ENCODE results near the gene TRPV5. TPM values are rescaled to one million over a fixed set of nuclear protein-coding genes. Genes with fewer than 3 reads are reported as not detected.

The TRPV5 gene
- total RNA-seq, 2 donors from 2014 or later = not detected

DNA sequence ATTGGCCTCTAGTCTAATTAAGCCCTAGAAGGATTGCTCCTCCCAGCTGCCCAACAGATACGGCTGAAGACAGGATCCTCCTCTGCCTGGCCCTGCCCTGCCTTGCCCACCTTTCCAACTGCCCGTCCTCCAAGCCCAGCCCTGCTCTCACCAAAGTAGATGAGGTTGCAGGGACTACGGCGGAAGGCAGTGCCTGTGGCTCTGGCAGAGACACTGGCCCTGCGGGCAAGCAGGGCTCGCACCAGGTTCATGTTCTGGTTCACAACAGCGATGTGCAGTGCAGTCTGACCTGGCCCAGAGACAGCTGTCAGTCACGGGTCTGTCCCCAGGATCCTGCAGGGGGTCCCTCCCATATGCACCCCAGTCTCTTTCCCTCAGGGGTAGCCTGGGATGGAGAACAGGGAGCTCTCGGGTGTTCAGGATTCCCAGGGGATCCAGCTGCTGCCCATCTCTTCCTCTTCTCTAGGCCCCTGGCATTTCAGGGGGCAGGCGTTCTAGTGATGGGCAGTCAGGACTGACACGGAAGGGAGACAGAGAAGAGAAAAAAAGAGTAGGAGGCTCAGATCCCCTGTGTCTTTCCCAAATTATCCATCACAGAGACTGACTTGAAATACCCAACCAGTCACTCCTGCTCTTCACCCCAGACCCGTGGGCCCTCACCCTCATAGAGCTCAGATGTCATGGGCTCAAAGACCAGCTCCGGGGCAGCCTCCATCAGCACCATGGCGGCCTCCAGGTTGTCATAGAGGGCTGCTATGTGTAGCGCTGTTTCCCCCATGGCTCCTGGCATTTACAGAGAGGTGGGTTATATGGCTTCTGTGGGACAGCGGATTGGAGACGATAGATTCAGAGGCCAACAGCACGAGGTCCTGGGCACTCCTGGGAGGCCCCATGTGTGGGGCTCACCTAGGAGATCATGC lies 56.3 kb downstream of the TRPV5 start:
- intact Hi-C loops (cut with DNase I, micrococcal nuclease) = no loop called here
- DNase-seq = peak in 1 of 2 donors; percentile 12
- ATAC-seq = no peak

DNA sequence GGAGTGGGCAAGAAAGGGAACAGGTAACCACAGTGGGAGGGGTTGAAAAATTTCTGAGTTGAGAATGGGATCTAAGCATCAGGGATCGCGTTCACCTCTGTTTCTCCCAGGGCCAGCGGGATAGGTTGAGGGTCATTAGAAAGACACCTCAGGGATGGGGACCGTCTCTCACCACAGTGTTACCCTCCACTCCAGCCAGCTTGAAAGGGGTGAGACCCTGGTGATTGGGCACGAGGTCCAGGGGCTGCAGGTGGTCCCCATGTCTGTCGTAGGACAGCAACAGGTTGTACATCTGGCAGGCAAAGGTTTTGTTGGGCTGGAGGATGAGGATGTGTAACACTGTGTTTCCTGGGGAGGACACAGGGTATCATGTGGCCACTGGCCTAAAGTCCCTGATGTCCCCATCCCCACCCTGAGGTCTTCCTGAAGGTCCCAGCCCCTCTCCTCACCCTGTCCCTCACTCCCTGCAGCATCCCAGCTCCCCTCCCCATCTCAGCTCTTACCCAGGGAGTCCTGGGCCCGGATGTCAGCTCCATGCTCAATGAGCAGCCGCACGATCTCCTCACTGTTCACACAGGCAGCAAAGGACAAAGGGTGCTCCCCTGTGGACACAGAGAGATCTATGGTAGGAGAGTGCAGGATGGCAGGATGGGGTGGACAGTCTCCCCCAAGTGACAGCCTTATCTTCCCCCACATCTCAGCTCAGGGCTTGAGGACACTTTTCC lies 57.1 kb downstream of the TRPV5 start:
- DNase-seq = peak in 1 of 2 donors; percentile 9
- intact Hi-C loops (cut with DNase I, micrococcal nuclease) = no loop called here

DNA sequence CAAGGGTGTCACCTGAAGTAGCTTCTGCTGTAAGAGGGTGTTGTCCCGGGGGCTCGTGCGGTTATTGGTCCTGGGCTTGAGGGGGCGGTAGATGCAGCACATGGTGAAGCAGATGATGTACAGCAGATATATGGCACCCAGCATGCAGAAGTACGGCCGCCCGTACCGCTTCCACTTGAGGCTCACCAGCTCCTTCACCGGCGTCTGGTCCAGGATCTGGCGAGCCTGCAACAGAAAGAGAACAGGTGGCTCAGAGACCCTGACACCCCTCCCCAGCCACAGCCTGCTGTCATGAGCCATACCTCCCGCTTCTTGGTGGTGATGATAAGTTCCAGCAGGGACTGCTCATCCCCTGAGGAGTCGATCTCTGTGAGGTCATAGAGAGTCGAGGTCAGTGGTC lies 58.1 kb downstream of the TRPV5 start:
- DNase-seq = no peak
- intact Hi-C loops (cut with DNase I, micrococcal nuclease) = no loop called here
- ATAC-seq = no peak

More for the DNA sequence above, 57.1 kb downstream of the TRPV5 start:
- ATAC-seq = no peak

DNA sequence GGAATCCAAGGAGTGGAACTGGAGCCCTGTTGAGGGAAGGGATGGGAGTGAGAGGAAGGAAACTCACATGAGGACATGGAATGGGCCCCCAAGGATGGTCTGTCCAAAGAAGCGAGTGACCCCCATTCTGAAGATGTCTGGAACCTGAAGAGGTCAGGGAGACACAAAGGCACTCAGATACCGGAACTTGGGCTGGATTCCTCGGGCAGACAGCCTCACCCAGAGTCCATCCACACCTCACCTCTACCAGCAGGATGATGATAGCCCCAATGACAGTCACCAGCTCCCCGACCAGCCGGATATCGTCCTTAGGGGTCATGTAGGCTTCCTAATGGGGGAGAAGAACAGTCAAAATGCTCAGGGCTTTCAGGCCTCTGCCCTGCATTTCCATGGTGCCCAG lies 58.7 kb downstream of the TRPV5 start:
- intact Hi-C loops (cut with DNase I, micrococcal nuclease) = no loop called here
- no peak for DNase-seq

DNA sequence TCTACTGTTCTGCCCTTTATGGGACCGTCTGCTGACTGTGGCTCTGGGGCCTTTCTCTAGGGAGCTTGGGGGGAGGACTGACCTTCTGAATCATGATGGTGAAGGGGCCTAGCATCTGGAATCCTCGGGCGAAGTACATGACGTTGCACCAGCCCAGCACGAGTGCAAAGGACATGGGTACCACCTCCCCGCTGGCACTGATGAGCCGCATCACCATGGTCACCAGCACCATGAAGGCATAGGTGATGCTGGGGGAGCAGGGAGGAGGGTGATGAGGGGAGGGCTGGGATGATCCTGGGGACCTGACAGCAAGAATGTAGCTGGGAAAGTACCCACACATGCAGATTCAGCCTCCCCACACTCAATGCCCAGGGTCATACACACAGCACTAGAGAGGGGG lies 59.1 kb downstream of the TRPV5 start:
- intact Hi-C loops (cut with DNase I, micrococcal nuclease) = no loop called here
- ATAC-seq = no peak

More for the DNA sequence above, 58.7 kb downstream of the TRPV5 start:
- ATAC-seq = no peak

DNA sequence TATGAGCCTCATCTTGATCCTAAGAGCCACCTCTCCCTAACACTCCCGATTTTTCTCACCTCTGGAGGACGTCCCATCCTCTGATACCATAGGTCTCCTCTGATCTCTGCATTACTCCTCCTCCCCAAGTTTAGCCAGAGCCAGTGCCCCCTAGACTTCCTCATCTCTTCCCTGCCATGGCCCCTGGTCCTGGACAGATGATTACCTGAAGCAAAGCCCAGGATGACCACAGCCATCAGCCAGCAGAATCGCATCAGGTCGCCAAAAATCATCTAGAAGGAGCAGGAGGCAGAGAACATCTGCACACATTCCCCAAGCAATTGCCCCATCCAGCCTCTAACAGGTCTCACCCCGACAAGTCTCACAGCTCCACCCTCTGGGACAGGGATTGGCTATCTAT lies 59.7 kb downstream of the TRPV5 start:
- DNase-seq (no peak), ATAC-seq (no peak)
- intact Hi-C loops (cut with DNase I, micrococcal nuclease) = no loop called here

More for the DNA sequence above, 59.1 kb downstream of the TRPV5 start:
- DNase-seq = no peak

DNA sequence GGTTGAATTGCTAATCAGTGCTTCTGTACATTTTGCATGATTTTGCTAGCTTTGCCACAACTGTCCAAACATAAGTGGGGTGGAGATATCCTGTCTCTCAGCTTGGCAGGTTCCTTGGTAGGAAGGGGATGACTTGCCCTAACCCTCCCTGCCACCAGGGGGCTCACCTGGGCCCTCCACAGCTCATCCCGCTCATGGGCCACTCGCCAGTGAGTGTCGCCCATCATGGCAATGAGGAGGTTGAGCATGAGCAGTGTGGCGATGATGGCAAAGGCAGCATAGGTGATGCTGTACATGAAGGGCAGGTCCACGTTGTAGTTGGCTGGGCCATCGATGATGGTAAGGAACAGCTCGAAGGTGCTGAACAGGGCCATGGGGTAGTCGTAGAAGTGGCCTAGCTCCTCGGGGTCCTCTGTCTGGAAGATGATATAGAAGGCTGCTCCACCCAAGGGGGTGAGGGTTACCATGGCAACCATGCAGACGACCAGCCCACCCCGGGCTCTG lies 60.2 kb downstream of the TRPV5 start:
- DNase-seq (no peak), ATAC-seq (no peak)
- intact Hi-C loops (cut with DNase I, micrococcal nuclease) = no loop called here

DNA sequence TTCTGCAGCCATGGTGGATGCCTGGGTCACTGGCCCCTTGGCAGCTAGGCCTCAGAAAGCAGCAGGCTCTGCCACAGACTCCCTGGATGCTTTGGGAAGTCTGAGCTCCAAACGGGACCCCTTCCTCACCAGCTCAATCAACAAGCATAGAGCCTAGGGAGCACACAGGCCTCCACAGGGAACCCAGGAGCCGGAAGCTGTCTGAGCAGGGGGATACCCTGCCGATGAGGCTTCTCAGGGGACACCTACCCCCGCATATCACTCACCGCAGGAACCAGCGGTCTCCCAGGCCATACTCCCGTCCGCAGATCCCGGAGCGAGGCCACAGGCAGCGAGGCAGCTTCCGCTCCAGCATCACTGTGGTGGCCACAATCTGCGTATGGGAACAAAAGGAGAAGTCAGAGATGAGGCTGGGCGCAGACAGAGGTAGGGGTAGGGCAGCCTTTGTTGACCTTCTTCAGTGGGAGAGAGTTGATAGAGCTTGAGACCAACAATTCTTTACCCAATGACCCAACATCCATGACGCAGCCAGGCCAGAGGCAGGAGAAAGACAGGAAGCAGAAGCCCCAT lies 61.4 kb downstream of the TRPV5 start:
- intact Hi-C loops (cut with DNase I, micrococcal nuclease) = no loop called here
- no peak for ATAC-seq
- DNase-seq = no peak

DNA sequence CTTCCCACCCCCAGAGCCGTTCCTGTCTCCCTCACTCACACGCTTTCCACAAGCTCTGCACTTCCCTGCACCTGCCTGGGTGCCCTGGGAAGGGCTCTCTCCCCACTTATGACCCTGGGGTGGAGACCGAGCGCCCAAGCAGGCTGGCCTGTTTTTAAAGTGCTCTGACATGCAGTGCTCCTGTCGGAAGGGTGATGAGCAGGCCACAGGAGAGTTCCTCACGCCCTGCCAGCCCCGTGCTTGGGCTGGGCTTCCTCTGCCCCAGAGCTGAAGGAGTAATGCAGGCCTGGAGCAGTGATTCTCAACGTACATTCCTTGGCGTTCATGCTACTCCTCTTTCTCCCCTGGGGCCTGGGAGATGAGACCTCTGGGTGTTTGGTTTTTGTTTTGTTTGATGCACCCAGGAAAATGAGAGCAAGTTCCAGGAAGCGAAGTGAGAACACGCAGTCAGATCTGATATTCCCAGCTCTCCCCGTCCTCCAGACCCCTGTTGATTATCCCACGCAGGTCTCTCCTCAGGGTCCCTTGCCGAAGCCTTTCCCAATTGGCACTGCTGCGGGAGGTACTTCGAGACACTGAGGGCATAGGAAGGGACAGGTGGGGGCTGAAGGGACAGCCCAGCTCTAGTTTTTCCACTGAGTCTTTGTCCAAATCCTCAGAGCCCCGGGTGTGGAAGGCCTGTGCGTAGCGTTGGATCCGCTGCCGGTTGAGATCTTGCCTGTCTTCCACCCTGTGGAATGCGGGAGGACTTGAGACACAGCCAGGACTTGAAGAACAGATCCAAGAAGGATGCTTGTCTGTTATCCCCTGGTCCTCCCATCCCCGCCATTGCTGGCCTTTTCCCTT lies 62.1 kb downstream of the TRPV5 start:
- ATAC-seq (no peak), DNase-seq (no peak)
- intact Hi-C loops (cut with DNase I, micrococcal nuclease) = no loop called here

DNA sequence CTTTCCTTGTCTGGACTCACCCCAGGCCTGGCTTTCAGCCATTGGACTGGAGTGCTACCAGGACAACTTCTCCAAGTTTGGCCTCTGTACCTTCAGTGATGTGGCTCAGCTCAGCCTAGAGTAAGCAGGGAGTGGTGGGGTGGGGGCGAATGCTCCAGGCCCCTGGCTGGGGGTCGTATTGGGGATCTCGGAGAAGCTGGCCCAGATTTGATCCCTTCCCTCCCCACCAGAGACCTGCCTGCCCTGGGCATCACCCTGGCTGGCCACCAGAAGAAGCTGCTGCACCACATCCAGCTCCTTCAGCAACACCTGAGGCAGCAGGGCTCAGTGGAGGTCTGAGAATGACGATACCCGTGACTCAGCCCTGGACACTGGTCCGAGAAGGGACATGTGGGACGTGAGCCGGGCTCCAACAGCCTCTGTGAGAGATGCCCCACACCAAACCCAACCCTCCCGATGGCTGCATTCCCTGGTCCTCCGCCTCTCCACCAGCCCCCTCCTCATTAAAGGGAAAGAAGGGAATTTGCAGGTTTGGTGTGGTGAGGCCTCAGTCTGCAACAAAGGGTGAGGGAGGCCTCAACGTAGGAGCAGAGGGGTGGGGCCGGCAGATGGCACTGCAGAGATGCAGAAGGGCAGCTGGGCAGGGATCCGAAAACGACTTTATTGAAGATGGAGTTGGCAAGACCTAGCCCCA lies 62.8 kb downstream of the TRPV5 start:
- intact Hi-C loops (cut with DNase I, micrococcal nuclease) = no loop called here
- DNase-seq = no peak
- ATAC-seq = no peak

DNA sequence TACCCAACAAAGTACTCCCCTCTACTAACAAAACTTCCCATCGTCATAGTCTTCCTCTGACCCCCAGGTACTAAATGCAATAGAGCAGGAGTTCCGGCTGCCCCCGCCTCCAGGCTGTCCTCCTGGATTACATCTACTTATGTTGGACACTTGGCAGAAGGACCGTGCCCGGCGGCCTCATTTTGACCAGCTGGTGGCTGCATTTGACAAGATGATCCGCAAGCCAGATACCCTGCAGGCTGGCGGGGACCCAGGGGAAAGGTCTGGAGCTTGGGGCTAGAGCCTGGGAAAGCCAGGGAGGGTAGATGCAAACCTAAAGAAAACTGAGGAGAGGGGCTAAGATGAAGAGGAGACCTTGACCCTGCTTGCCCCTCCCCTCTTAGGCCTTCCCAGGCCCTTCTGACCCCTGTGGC lies 63.4 kb downstream of the TRPV5 start:
- no peak for DNase-seq
- intact Hi-C loops (cut with DNase I, micrococcal nuclease) = no loop called here
- no peak for ATAC-seq

DNA sequence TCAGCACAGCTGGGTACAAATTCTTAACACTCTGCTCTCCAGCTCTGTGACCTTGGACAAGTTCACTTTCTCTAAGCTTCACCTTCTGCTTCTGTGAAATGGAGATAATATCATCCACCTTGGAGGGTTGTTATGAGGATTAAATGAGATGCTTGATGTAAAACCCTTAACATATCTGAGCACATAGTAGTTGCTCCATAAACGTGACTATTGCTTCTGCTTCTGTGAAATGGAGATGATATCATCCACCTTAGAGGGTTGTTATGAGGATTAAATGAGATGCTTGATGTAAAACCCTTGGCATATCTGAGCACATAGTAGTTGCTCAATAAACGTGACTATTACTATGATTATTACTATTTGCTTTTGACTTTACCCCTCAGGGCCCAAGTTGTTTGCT lies 64.1 kb downstream of the TRPV5 start:
- intact Hi-C loops (cut with DNase I, micrococcal nuclease) = no loop called here
- ATAC-seq (no peak), DNase-seq (no peak)

DNA sequence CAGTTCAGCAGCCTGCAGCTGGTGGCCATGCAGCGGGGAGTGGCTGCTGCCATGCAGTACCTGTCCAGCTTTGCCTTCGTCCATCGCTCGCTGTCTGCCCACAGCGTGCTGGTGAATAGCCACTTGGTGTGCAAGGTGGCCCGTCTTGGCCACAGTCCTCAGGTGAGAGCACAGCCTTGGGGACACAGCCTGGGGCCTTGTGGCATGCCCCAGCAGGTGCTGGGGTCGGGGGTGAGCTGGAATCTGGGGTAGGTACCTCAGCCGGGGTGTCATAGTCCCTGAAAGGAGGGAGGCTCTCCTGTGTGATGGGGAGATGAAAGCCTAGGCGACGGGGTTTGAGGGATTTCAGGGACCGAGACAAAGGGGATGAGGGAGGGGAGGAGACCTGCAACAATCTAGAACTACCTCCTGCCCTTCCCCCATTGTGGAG lies 64.5 kb downstream of the TRPV5 start:
- DNase-seq (no peak), ATAC-seq (no peak)
- intact Hi-C loops (cut with DNase I, micrococcal nuclease) = no loop called here

DNA sequence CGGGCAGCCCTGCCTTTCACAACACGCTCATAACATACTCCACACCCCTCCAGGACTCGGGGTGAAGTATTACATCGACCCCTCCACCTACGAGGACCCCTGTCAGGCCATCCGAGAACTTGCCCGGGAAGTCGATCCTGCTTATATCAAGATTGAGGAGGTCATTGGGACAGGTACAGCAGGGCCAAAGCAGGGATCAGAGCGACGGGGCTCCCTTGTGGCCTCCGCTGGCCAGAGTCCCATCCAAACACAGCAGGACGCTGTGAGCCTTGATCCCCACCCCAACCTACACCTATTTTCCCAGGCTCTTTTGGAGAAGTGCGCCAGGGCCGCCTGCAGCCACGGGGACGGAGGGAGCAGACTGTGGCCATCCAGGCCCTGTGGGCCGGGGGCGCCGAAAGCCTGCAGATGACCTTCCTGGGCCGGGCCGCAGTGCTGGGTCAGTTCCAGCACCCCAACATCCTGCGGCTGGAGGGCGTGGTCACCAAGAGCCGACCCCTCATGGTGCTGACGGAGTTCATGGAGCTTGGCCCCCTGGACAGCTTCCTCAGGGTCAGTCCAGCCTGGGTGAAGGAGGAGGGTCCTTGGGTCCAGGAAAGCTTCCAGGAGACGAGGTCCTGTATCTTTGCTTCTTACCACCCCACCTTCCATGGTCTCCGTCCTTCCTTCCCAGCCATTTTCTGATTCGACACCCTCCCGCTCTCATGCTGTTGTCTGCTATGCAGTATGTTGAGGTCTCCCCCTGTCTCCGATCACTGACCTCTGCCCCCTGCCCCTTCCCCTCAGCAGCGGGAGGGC lies 65.2 kb downstream of the TRPV5 start:
- intact Hi-C loops (cut with DNase I, micrococcal nuclease) = no loop called here
- no peak for DNase-seq
- no peak for ATAC-seq

DNA sequence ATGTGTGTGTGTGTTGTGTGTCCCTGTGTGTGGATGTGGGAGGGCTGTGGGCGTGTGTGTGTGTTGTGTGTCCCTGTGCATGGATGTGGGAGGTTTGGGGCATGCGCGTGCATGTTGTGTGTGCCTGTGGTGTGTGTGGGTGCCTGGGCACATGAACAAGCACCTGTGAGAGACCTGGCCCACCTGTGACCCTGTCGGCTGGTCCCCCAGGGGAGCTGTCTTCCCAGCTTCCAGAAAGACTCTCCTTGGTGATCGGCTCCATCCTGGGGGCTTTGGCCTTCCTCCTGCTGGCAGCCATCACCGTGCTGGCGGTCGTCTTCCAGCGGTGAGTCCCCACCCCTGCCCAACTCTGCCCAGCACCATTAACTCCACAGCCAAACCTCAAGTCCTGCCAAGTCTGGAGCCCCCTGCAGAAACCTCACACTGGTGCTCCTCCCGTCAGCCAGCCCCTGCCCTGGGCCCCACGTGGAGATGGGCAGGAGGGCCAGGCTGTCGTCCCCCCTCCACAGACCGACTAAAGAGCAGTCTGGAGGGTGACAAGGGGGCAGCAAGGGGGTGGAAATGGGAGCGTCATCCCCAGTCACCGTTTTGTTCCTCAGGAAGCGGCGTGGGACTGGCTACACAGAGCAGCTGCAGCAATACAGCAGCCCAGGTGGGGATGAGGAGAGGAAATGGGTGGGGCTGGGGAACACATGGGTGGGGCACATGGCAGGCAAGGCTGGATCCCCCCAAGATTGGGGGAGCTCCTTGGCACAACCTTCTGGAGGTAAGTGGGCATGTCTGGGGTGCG lies 66.0 kb downstream of the TRPV5 start:
- intact Hi-C loops (cut with DNase I, micrococcal nuclease) = no loop called here
- no peak for ATAC-seq
- no peak for DNase-seq

DNA sequence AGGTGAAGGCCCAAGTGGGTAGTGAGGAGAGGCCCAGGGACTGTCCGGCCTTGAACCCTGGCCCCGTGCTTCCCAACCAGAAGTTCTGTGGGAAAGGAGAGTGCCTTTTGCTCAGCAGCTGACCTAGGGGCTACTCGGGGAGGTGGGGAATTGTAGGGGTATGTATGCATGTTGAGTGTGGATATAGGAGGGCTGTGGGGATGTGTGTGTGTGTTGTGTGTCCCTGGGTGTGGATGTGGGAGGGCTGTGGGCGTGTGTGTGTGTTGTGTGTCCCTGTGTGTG lies 66.5 kb downstream of the TRPV5 start:
- ATAC-seq = no peak
- intact Hi-C loops (cut with DNase I, micrococcal nuclease) = no loop called here
- no peak for DNase-seq

Measured in left colon (tissue), 2 donors.